ENCODE measurements around the gene PPIA.
"Not testable (repeated sequence)": the region's sequence is repeated elsewhere in the genome, so short reads cannot be mapped to it uniquely, and the experiment has no call there.

DNA sequence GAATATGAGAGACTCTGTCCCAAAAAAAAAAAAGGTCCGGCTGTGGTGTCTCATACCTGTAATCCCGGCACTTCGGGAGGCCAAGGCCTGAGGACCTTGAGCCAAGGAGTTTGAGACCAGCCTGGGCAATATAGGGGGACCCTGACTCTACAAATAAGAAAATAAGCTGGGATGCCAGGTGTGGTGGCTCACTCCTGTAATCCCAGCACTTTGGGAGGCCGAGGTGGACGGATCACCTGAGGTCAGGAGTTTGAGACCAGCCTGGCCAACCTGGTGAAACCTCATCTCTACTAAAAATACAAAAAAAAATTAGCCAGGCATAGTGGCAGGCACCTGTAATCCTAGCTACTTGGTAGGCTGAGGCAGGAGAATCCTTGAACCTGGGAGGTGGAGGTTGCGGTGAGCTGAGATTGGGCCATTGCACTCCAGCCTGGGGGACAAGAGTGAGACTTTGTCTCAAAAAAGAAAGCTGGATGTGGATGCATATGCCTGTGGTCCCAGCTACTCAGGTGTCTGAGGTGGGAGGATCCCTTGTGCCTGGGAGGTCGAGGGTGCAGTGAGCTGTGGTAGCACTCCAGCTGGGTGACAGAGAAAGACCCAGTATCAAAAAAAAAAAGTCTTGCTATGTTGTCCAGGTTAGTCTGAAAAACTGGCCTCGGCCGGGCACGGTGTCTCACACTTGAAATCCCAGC is 7.5 kb downstream of the PPIA start:
- TF ChIP-seq POLR2A (IDR thresholded peaks at IDR 0.05) = not testable (repeated sequence)
- TF ChIP-seq, protein P1, sequence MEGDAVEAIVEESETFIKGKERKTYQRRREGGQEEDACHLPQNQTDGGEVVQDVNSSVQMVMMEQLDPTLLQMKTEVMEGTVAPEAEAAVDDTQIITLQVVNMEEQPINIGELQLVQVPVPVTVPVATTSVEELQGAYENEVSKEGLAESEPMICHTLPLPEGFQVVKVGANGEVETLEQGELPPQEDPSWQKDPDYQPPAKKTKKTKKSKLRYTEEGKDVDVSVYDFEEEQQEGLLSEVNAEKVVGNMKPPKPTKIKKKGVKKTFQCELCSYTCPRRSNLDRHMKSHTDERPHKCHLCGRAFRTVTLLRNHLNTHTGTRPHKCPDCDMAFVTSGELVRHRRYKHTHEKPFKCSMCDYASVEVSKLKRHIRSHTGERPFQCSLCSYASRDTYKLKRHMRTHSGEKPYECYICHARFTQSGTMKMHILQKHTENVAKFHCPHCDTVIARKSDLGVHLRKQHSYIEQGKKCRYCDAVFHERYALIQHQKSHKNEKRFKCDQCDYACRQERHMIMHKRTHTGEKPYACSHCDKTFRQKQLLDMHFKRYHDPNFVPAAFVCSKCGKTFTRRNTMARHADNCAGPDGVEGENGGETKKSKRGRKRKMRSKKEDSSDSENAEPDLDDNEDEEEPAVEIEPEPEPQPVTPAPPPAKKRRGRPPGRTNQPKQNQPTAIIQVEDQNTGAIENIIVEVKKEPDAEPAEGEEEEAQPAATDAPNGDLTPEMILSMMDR (IDR thresholded peaks at IDR 0.05) = not testable (repeated sequence)
